IMR-90 (cell line): ENCODE measurements around the gene MRPL1. TPM values are rescaled to one million over a fixed set of nuclear protein-coding genes. Genes with fewer than 3 reads are reported as not detected.
A peak's percentile ranks its signal among the peaks of the same experiment; 100 is the strongest.

Experiments
- ATAC-seq: fragments of 200-7000 bp; cut with Tn5 transposase; 2 replicates; pipeline ENCODE4 v1.9.1; 2020; ENCODE audit warnings: low read depth, mild to moderate bottlenecking, moderate library complexity
- BruUV-seq: library from RNA; stranded (reverse); fragments of 400-500 nt; replicated peaks from 2 replicates; lab custom pipeline; 2021; lab: Mats Ljungman, UMichigan
- CTCF ChIA-PET: fragments of 300-600 bp; formaldehyde crosslinking; extraction: SDS; loops from one replicate; lab custom pipeline; 2021; ENCODE audit warnings: antibody characterized with exemption; lab: Yijun Ruan, JAX
- POLR2A ChIA-PET: fragments of 300-600 bp; sonication (Branson Sonifier 250); formaldehyde crosslinking; loops from one replicate; lab custom pipeline; 2022; ENCODE audit warnings: antibody characterized with exemption; ENCODE audit not compliant: unreplicated experiment; lab: Charles Lee
- DNase-seq: peaks from one replicate; pipeline ENCODE4 v3.0.0; 2013
- H2AFZ ChIP-seq: replicated peaks from 2 replicates; pipeline ENCODE3; 2013; ENCODE audit warnings: low read length, mild to moderate bottlenecking; ENCODE audit not compliant: poor library complexity
- H2AK5ac ChIP-seq: 2 replicates; pipeline ENCODE4 v1.6.1; 2013; ENCODE audit warnings: low read depth, low read length, inconsistent platforms
- H2AK9ac ChIP-seq: replicated peaks from 2 replicates; pipeline ENCODE3; 2013; ENCODE audit warnings: mild to moderate bottlenecking, low read depth, low read length, moderate library complexity; ENCODE audit not compliant: poor library complexity
- H2BK120ac ChIP-seq: 2 replicates; pipeline ENCODE4 v1.6.1; 2013; ENCODE audit warnings: low read depth, low read length, inconsistent platforms
- H2BK15ac ChIP-seq: 3 replicates; pipeline ENCODE4 v1.6.1; 2013; ENCODE audit warnings: low read depth, low read length, inconsistent platforms
- H2BK20ac ChIP-seq: 2 replicates; pipeline ENCODE4 v1.6.1; 2013; ENCODE audit warnings: low read depth, mild to moderate bottlenecking, inconsistent platforms, low read length, moderate library complexity
- H2BK5ac ChIP-seq: 2 replicates; pipeline ENCODE4 v1.6.1; 2013; ENCODE audit warnings: mild to moderate bottlenecking, low read depth, low read length, inconsistent platforms; ENCODE audit not compliant: poor library complexity, severe bottlenecking
- H3K14ac ChIP-seq: replicated peaks from 2 replicates; pipeline ENCODE4 v1.6.1; 2013; ENCODE audit warnings: low read depth, low read length, inconsistent platforms
- H3K18ac ChIP-seq: 2 replicates; pipeline ENCODE4 v1.6.1; 2013; ENCODE audit warnings: low read depth, low read length, control low read depth
- H3K23ac ChIP-seq: 2 replicates; pipeline ENCODE4 v1.6.1; 2013; ENCODE audit warnings: low read depth, low read length, inconsistent platforms
- H3K27ac ChIP-seq: 2 replicates; pipeline ENCODE4 v1.5.1; 2013; ENCODE audit warnings: mild to moderate bottlenecking, control low read depth, low read length; ENCODE audit not compliant: insufficient read depth
- H3K27me3 ChIP-seq: 2 replicates; pipeline ENCODE4 v1.6.1; 2013; ENCODE audit warnings: low read length; ENCODE audit not compliant: control insufficient read depth, insufficient read depth
- H3K36me3 ChIP-seq: 2 replicates; pipeline ENCODE4 v1.6.1; 2013; ENCODE audit warnings: low read length, mixed read lengths; ENCODE audit not compliant: control insufficient read depth, insufficient read depth
- H3K4ac ChIP-seq: 2 replicates; pipeline ENCODE4 v1.6.1; 2013; ENCODE audit warnings: low read depth, low read length, inconsistent platforms
- H3K4me1 ChIP-seq: 2 replicates; pipeline ENCODE4 v1.6.1; 2013; ENCODE audit warnings: low read length, mixed read lengths; ENCODE audit not compliant: control insufficient read depth, insufficient read depth
- H3K4me2 ChIP-seq: 2 replicates; pipeline ENCODE4 v1.6.1; 2013; ENCODE audit warnings: low read depth, mild to moderate bottlenecking, control low read depth, low read length, moderate library complexity
- H3K4me3 ChIP-seq: 2 replicates; pipeline ENCODE4 v1.5.1; 2013; ENCODE audit warnings: low read depth, mild to moderate bottlenecking, control low read depth, low read length, moderate library complexity; ENCODE audit not compliant: insufficient read depth
- H3K56ac ChIP-seq: 2 replicates; pipeline ENCODE4 v1.6.1; 2013; ENCODE audit warnings: low read length, inconsistent platforms; ENCODE audit not compliant: insufficient read depth; ENCODE audit errors: extremely low read depth
- H3K79me1 ChIP-seq, 2 experiments: 2 replicates each; pipeline ENCODE4 v1.6.1; 2013; ENCODE audit warnings: low read length in 2 of 2, inconsistent platforms in 1 of 2, low read depth in 1 of 2
- H3K9ac ChIP-seq: 2 replicates; pipeline ENCODE4 v1.6.1; 2013; ENCODE audit warnings: low read depth, low read length, control low read depth
- H3K9me1 ChIP-seq: 2 replicates; pipeline ENCODE4 v1.6.1; 2013; ENCODE audit warnings: low read length, inconsistent platforms; ENCODE audit not compliant: insufficient read depth
- H3K9me3 ChIP-seq: 2 replicates; pipeline ENCODE4 v1.6.1; 2013; ENCODE audit warnings: low read length; ENCODE audit not compliant: control insufficient read depth, insufficient read depth
- H4K20me1 ChIP-seq: 2 replicates; pipeline ENCODE4 v1.6.1; 2013; ENCODE audit warnings: low read length, inconsistent platforms; ENCODE audit not compliant: insufficient read depth
- H4K5ac ChIP-seq: 2 replicates; pipeline ENCODE4 v1.6.1; 2013; ENCODE audit warnings: mild to moderate bottlenecking, low read depth, low read length, control low read depth
- H4K8ac ChIP-seq, 2 experiments: 2 replicates each; pipeline ENCODE4 v1.6.1; 2013; ENCODE audit warnings: low read depth in 2 of 2, low read length in 2 of 2, control low read depth in 1 of 2, inconsistent platforms in 1 of 2
- H4K91ac ChIP-seq: 2 replicates; pipeline ENCODE4 v1.6.1; 2013; ENCODE audit warnings: low read depth, low read length, inconsistent platforms; ENCODE audit not compliant: insufficient read depth
- BHLHE40 ChIP-seq: fragments of 150-350 bp; IDR thresholded peaks from 2 replicates; pipeline ENCODE4 v1.6.1; 2016; ENCODE audit warnings: mild to moderate bottlenecking, low read depth, low read length
- CEBPB ChIP-seq: IDR thresholded peaks from 2 replicates; pipeline ENCODE4 v1.6.1; 2012; ENCODE audit warnings: low read depth, low read length, improper control_type of control experiment
- CHD1 ChIP-seq: IDR thresholded peaks from 2 replicates; pipeline ENCODE4 v1.6.1; 2012; ENCODE audit warnings: low read depth, low read length, improper control_type of control experiment
- FOS ChIP-seq: fragments of 150-350 bp; IDR thresholded peaks from 2 replicates; pipeline ENCODE4 v1.6.1; 2016; ENCODE audit warnings: low read depth, low read length
- MAFK ChIP-seq: IDR thresholded peaks from 2 replicates; pipeline ENCODE4 v1.6.1; 2012; ENCODE audit warnings: low read depth, low read length, improper control_type of control experiment
- MAZ ChIP-seq: IDR thresholded peaks from 2 replicates; pipeline ENCODE4 v1.6.1; 2012; ENCODE audit warnings: low read depth, mild to moderate bottlenecking, low read length, improper control_type of control experiment, moderate library complexity, borderline replicate concordance
- MXI1 ChIP-seq: IDR thresholded peaks from 2 replicates; pipeline ENCODE4 v1.6.1; 2012; ENCODE audit warnings: low read depth, mild to moderate bottlenecking, low read length, moderate library complexity, borderline replicate concordance
- RAD21 ChIP-seq: IDR thresholded peaks from 2 replicates; pipeline ENCODE4 v1.6.1; 2012; ENCODE audit warnings: low read length, improper control_type of control experiment
- RCOR1 ChIP-seq: IDR thresholded peaks from 2 replicates; pipeline ENCODE4 v1.6.1; 2012; ENCODE audit warnings: mild to moderate bottlenecking, low read length, improper control_type of control experiment; ENCODE audit not compliant: insufficient replicate concordance
- RFX5 ChIP-seq: IDR thresholded peaks from 2 replicates; pipeline ENCODE4 v1.8.0; 2012; ENCODE audit warnings: low read depth, mild to moderate bottlenecking, low read length, moderate library complexity
- USF2 ChIP-seq: fragments of 150-350 bp; IDR thresholded peaks from 2 replicates; pipeline ENCODE4 v1.6.1; 2017; ENCODE audit warnings: mild to moderate bottlenecking, antibody characterized with exemption, low read length, low read depth
- WGBS, 2 experiments: methylation state at CpG; one replicate each; pipeline versions ENCODE4 v1.1.5 to v1.1.7; 2013; ENCODE audit warnings: missing lambda C conversion rate in 2 of 2; ENCODE audit not compliant: insufficient read length in 1 of 2; ENCODE audit errors: extremely low coverage in 2 of 2; 5-methylcytosine and 5-hydroxymethylcytosine counted together
- dilution Hi-C: fragments of 300-500 bp; cut with HindIII; formaldehyde crosslinking; loops from one replicate; pipeline ENCODE4 v1.14.3; 2018; ENCODE audit warnings: low sequenced_read_pairs; ENCODE audit not compliant: unreplicated experiment
- in situ Hi-C: fragments of 300-500 bp; cut with MboI; formaldehyde crosslinking; loops from 3 replicates; pipeline ENCODE4 v1.14.3; 2019; ENCODE audit warnings: low sequenced_read_pairs, inconsistent platforms, mixed read lengths
- intact Hi-C: fragments of 100-400 bp; cut with micrococcal nuclease; formaldehyde crosslinking; loops from 2 replicates; pipeline ENCODE4 v1.10.0; 2022
- polyA plus RNA-seq, 3 experiments: library from polyadenylated mRNA; depleted of rRNA; stranded (reverse); fragments of >200 nt; gene quantifications; 2 replicates each; pipeline ENCODE4 v1.2.3, GENCODE V29; 2012; ENCODE audit warnings: low replicate concordance in 1 of 3
- total RNA-seq: library from RNA; depleted of rRNA; stranded (reverse); fragments of >200 nt; gene quantifications from 2 replicates; pipeline ENCODE4 v1.2.3, GENCODE V29; 2012

Gene MRPL1
- total and polyA plus RNA-seq, 2 of the 4 experiments (the other 2 are of a cell fraction), result 13.4 to 22.5 TPM

GRCh38 chr4:77921701-77922100, 59.1 kb downstream of the MRPL1 start:
- H3K23ac ChIP-seq, result no peak overlapping the region
- H2BK15ac ChIP-seq, result no peak overlapping the region
- H3K4ac ChIP-seq, result no peak overlapping the region
- H3K27ac ChIP-seq, result peak overlapping the region; percentile 55; the same call in 1 of the 2 replicates
- H3K18ac ChIP-seq, result no peak overlapping the region
- no peak overlapping the region; the same call in 1 of the 2 replicates for H3K56ac ChIP-seq
- no peaks in the 10 kb centered on the region; the same call in none of the 2 replicates for H3K9me1 ChIP-seq
- no peaks in the 10 kb centered on the region for H3K27me3 ChIP-seq
- H4K5ac ChIP-seq, result no peak overlapping the region
- ChIA-PET CTCF (no interaction called here), POLR2A (no interaction called here)
- H3K4me3 ChIP-seq, result no peak overlapping the region
- H3K9me3 ChIP-seq, result 0 out of 2 replicates have a peak, but pooled peaks cover 2% of the 10 kb centered on the region
- intact Hi-C loops, result loop anchor here (5.0 kb wide), 1 partner anchor 59 kb away; the partner anchor contains the start of gene MRPL1
- H4K8ac ChIP-seq, result no peak overlapping the region; a peak in 1 of 4 replicates
- peak overlapping the region; percentile 10; the same call in 1 of the 2 replicates for H3K4me2 ChIP-seq
- no TSS peak for BruUV-seq
- H2AK5ac ChIP-seq, result no peak overlapping the region
- H2AFZ ChIP-seq, result no peak overlapping the region
- DNase-seq (peak; percentile 96), ATAC-seq (peak; percentile 86)
- no peak overlapping the region for H2BK20ac ChIP-seq
- dilution Hi-C loops, result no loop called here
- no peak overlapping the region for H2BK120ac ChIP-seq
- no peak overlapping the region for H2AK9ac ChIP-seq
- peak; percentile 62 for TF ChIP-seq CEBPB
- no peak for TF ChIP-seq RFX5
- TF ChIP-seq USF2, result no peak
- TF ChIP-seq CHD1, result no peak
- peak; percentile 19; the same call in 1 of the 2 replicates for TF ChIP-seq BHLHE40
- no peak for TF ChIP-seq MAFK
- no peak for TF ChIP-seq RAD21
- TF ChIP-seq MAZ, result no peak
- peak; percentile 90 for TF ChIP-seq FOS
- no peak for TF ChIP-seq RCOR1
- no peak for TF ChIP-seq MXI1
- H4K91ac ChIP-seq, result no peak overlapping the region
- peak overlapping the region; percentile 93 for H2BK5ac ChIP-seq
- H3K14ac ChIP-seq, result no peak overlapping the region
- H3K9ac ChIP-seq, result no peak overlapping the region; the same call in 1 of the 2 replicates
- H3K4me1 ChIP-seq, result peaks cover 14% of the 10 kb centered on the region
- H4K20me1 ChIP-seq, result no peaks in the 10 kb centered on the region
- 100% methylated on average over 1 of the region's 5 CpGs; no CpG with 5 or more reads in 1 of the 2 experiments for WGBS, 2 experiments
- in situ Hi-C loops, result no loop called here
- H3K79me1 ChIP-seq, result peaks cover 2 to 14% of the 10 kb centered on the region in 2 experiments; a peak in 1 of 4 replicates
- no peaks in the 10 kb centered on the region; the same call in 1 of the 2 replicates for H3K36me3 ChIP-seq
